Fibroblast of lung (primary cell): ENCODE measurements around the gene GRIK1.

Source experiments
- EZH2 ChIP-seq: IDR thresholded peaks from 2 replicates; pipeline ENCODE4 v1.5.1; 2012; ENCODE audit warnings: low read length, control low read depth, mild to moderate bottlenecking; ENCODE audit errors: missing control alignments
- TF ChIP-seq, protein P1 (sequence below), 2 donors: IDR thresholded peaks in 1 of 2; conservative IDR thresholded peaks in 1 of 2; 1 replicate in 1 of 2; 2 replicates in 1 of 2; pipeline ENCODE4 v1.5.1; 2011 to 2012; ENCODE audit warnings: low read length in 2 of 2, control low read depth in 1 of 2, inconsistent platforms in 1 of 2, low read depth in 1 of 2, mild to moderate bottlenecking in 1 of 2

DNA sequence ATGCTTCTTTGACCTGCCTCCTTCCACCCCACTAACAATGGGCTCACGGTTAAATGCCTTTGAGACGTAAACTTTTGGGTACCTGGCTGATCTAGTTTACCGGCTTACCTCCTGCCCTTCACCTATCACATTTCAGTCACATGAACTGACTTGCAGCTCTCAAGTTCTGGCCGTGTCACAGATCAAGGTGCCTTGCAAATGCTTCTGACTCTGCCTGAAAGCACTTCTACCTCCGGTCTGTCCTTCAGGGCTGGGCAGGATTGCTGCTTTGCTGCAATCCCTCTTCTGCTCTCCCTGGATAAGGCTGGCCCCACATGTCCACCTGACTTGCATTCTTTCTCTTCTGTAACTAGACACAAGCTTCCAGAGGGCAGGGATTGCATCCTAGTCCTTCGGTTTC lies 69.0 kb downstream of the GRIK1 start:
- no peak for TF ChIP-seq EZH2
- TF ChIP-seq, protein P1, sequence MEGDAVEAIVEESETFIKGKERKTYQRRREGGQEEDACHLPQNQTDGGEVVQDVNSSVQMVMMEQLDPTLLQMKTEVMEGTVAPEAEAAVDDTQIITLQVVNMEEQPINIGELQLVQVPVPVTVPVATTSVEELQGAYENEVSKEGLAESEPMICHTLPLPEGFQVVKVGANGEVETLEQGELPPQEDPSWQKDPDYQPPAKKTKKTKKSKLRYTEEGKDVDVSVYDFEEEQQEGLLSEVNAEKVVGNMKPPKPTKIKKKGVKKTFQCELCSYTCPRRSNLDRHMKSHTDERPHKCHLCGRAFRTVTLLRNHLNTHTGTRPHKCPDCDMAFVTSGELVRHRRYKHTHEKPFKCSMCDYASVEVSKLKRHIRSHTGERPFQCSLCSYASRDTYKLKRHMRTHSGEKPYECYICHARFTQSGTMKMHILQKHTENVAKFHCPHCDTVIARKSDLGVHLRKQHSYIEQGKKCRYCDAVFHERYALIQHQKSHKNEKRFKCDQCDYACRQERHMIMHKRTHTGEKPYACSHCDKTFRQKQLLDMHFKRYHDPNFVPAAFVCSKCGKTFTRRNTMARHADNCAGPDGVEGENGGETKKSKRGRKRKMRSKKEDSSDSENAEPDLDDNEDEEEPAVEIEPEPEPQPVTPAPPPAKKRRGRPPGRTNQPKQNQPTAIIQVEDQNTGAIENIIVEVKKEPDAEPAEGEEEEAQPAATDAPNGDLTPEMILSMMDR (conservative IDR thresholded peaks at IDR 0.05 in 1 of 2, IDR thresholded peaks at IDR 0.05 in 1 of 2; ENCODE audit: low read depth in 1 of 2, low read length in 2 of 2): no peak
